CMK (cell line): Measurements from ENCODE around the gene NEFH.
"Not testable (repeated sequence)": the region's sequence is repeated elsewhere in the genome, so short reads cannot be mapped to it uniquely, and the experiment has no call there.

Experiments
- DNase-seq: peaks from one replicate; pipeline ENCODE4 v3.0.0-alpha.2; 2010; ENCODE audit warnings: low read depth

Gene NEFH

GRCh38 chr22:29479417-29480261 is at the start of gene NEFH:
Gene NEFH, plus strand, starts transcription at chr22:29480218. Its CDS starts 45 bp downstream, at chr22:29480263.
- no peak for DNase-seq

GRCh38 chr22:29431986-29432385 is 48.0 kb upstream of the NEFH start:
- no peak for DNase-seq

- no peak for DNase-seq
Observed at GRCh38 chr22:29433856-29434255, 46.2 kb upstream of the NEFH start.

- no peak for DNase-seq
Observed at GRCh38 chr22:29434288-29434687, 45.7 kb upstream of the NEFH start.

- DNase-seq, result no peak
Observed at GRCh38 chr22:29435236-29436136, 44.5 kb upstream of the NEFH start.

GRCh38 chr22:29438283-29438682 is 41.7 kb upstream of the NEFH start, which contains the start of gene RFPL1:
Gene RFPL1, plus strand, starts transcription at chr22:29438583.
- DNase-seq, result not testable (repeated sequence)

GRCh38 chr22:29442976-29443375 is 37.0 kb upstream of the NEFH start:
- DNase-seq, result no peak

GRCh38 chr22:29443452-29443851 is 36.6 kb upstream of the NEFH start:
- no peak for DNase-seq

- no peak for DNase-seq
Observed at GRCh38 chr22:29443861-29444792, 35.9 kb upstream of the NEFH start.

GRCh38 chr22:29445508-29445907 is 34.5 kb upstream of the NEFH start:
- DNase-seq, result no peak

GRCh38 chr22:29447906-29448305 is 32.1 kb upstream of the NEFH start:
- DNase-seq, result no peak

- DNase-seq, result no peak
Observed at GRCh38 chr22:29449296-29449875, 30.6 kb upstream of the NEFH start.

GRCh38 chr22:29450222-29450621 is 29.8 kb upstream of the NEFH start:
- no peak for DNase-seq

- DNase-seq, result no peak
Observed at GRCh38 chr22:29451863-29452262, 28.2 kb upstream of the NEFH start.

- DNase-seq, result no peak
Observed at GRCh38 chr22:29454276-29454675, 25.7 kb upstream of the NEFH start.

GRCh38 chr22:29456211-29456671 is 23.8 kb upstream of the NEFH start:
- DNase-seq, result no peak

- no peak for DNase-seq
Observed at GRCh38 chr22:29457730-29458129, 22.3 kb upstream of the NEFH start.

GRCh38 chr22:29458551-29458950 is 21.5 kb upstream of the NEFH start:
- no peak for DNase-seq

GRCh38 chr22:29459773-29460172 is 20.2 kb upstream of the NEFH start:
- no peak for DNase-seq

GRCh38 chr22:29461263-29461662 is 18.8 kb upstream of the NEFH start:
- no peak for DNase-seq

GRCh38 chr22:29463629-29464028 is 16.4 kb upstream of the NEFH start:
- DNase-seq, result no peak
